Measurements from ENCODE around the gene MAML2.
A peak's percentile ranks its signal among the peaks of the same experiment; 100 is the strongest.

MAML2 gene

GRCh38 chr11:96125400-96125799 lies 217.6 kb downstream of the MAML2 start:
- DNase-seq (ENCODE audit: low spot score) = no peak

GRCh38 chr11:96124155-96124554 lies 218.8 kb downstream of the MAML2 start:
- no peak for DNase-seq (ENCODE audit: low spot score)

- no peak for DNase-seq (ENCODE audit: low spot score)
Observed at GRCh38 chr11:96123301-96123700, 219.7 kb downstream of the MAML2 start.

GRCh38 chr11:96122601-96123074 lies 220.4 kb downstream of the MAML2 start:
- no peak for DNase-seq (ENCODE audit: low spot score)

GRCh38 chr11:96119211-96119610 lies 223.8 kb downstream of the MAML2 start:
- DNase-seq (ENCODE audit: low spot score) = no peak

GRCh38 chr11:96116376-96116775 lies 226.6 kb downstream of the MAML2 start:
- no peak for DNase-seq (ENCODE audit: low spot score)

- peak; percentile 52 for DNase-seq (ENCODE audit: low spot score)
Observed at GRCh38 chr11:96114178-96115064, 228.6 kb downstream of the MAML2 start.

GRCh38 chr11:96113193-96113681 lies 229.8 kb downstream of the MAML2 start:
- no peak for DNase-seq (ENCODE audit: low spot score)

GRCh38 chr11:96112192-96113128 lies 230.5 kb downstream of the MAML2 start:
- no peak for DNase-seq (ENCODE audit: low spot score)

GRCh38 chr11:96111308-96111707 lies 231.7 kb downstream of the MAML2 start:
- no peak for DNase-seq (ENCODE audit: low spot score)

- no peak for DNase-seq (ENCODE audit: low spot score)
Observed at GRCh38 chr11:96110302-96110701, 232.7 kb downstream of the MAML2 start.

- DNase-seq (ENCODE audit: low spot score) = no peak
Observed at GRCh38 chr11:96109331-96110030, 233.5 kb downstream of the MAML2 start.

- no peak for DNase-seq (ENCODE audit: low spot score)
Observed at GRCh38 chr11:96107143-96107824, 235.7 kb downstream of the MAML2 start.

GRCh38 chr11:96106645-96107044 lies 236.3 kb downstream of the MAML2 start:
- no peak for DNase-seq (ENCODE audit: low spot score)

GRCh38 chr11:96105944-96106343 lies 237.1 kb downstream of the MAML2 start:
- DNase-seq (ENCODE audit: low spot score) = no peak

GRCh38 chr11:96105197-96105895 lies 237.6 kb downstream of the MAML2 start:
- no peak for DNase-seq (ENCODE audit: low spot score)

- no peak for DNase-seq (ENCODE audit: low spot score)
Observed at GRCh38 chr11:96104496-96104895, 238.5 kb downstream of the MAML2 start.

- DNase-seq (ENCODE audit: low spot score) = no peak
Observed at GRCh38 chr11:96103721-96104120, 239.3 kb downstream of the MAML2 start.

- no peak for DNase-seq (ENCODE audit: low spot score)
Observed at GRCh38 chr11:96103102-96103501, 239.9 kb downstream of the MAML2 start.

GRCh38 chr11:96102664-96103078 lies 240.3 kb downstream of the MAML2 start:
- DNase-seq (ENCODE audit: low spot score) = no peak

- DNase-seq (ENCODE audit: low spot score) = no peak
Observed at GRCh38 chr11:96101146-96101545, 241.8 kb downstream of the MAML2 start.

Measured in D341Med (cell line).